Panc1 (cell line): Measurements from ENCODE around the gene RSPH6A. TPM values are rescaled to one million over a fixed set of nuclear protein-coding genes. Genes with fewer than 3 reads are reported as not detected.

Experiments
- ATAC-seq: fragments of 200-7000 bp; cut with Tn5 transposase; 2 replicates; pipeline ENCODE4 v1.9.1; 2020; ENCODE audit warnings: mild to moderate bottlenecking, moderate library complexity
- BruUV-seq: library from RNA; stranded (reverse); fragments of 400-500 nt; replicated peaks from 2 replicates; lab custom pipeline; 2021; lab: Mats Ljungman, UMichigan
- CTCF ChIA-PET: fragments of 300-600 bp; sonication (Branson Sonifier 250); formaldehyde crosslinking; loops from one replicate; lab custom pipeline; 2022; ENCODE audit warnings: antibody characterized with exemption; lab: Charles Lee
- POLR2A ChIA-PET: fragments of 300-600 bp; sonication (Branson Sonifier 250); formaldehyde crosslinking; loops from one replicate; lab custom pipeline; 2022; ENCODE audit warnings: antibody characterized with exemption; lab: Charles Lee
- DNase-seq: peaks from one replicate; pipeline ENCODE4 v3.0.0-alpha.2; 2010; ENCODE audit warnings: low read depth, low spot score
- H3K27ac ChIP-seq: 2 replicates; pipeline ENCODE4 v1.5.1; 2011; ENCODE audit warnings: mild to moderate bottlenecking, low read length, inconsistent platforms
- H3K27me3 ChIP-seq: fragments of 200-500 bp; sonication (Bioruptor generic); 2 replicates; pipeline ENCODE4 v1.6.0; 2014; ENCODE audit warnings: low read length, inconsistent platforms; ENCODE audit not compliant: control insufficient read depth, insufficient read depth
- H3K36me3 ChIP-seq: fragments of 200-500 bp; sonication (Bioruptor generic); 2 replicates; pipeline ENCODE4 v1.5.1; 2014; ENCODE audit warnings: inconsistent platforms, mild to moderate bottlenecking, low read length, moderate library complexity; ENCODE audit not compliant: control insufficient read depth, insufficient read depth
- H3K4me1 ChIP-seq: 2 replicates; pipeline ENCODE4 v1.5.1; 2011; ENCODE audit warnings: inconsistent platforms, mild to moderate bottlenecking, low read length, moderate library complexity; ENCODE audit not compliant: control insufficient read depth, insufficient read depth
- H3K4me3 ChIP-seq, 2 experiments: 2 replicates each; pipeline ENCODE4 v1.5.1; 2011 to 2012; ENCODE audit warnings: low read depth in 2 of 2, low read length in 2 of 2, mild to moderate bottlenecking in 2 of 2, inconsistent platforms in 1 of 2, moderate library complexity in 1 of 2
- H3K9me3 ChIP-seq: fragments of 200-500 bp; sonication (Bioruptor generic); 2 replicates; pipeline ENCODE4 v1.5.1; 2014; ENCODE audit warnings: low read depth, mild to moderate bottlenecking, inconsistent platforms, low read length, moderate library complexity; ENCODE audit not compliant: control insufficient read depth, insufficient read depth
- CTCF ChIP-seq: fragments of 450-650 bp; IDR thresholded peaks from 2 replicates; pipeline ENCODE4 v1.5.1; 2017; ENCODE audit warnings: mild to moderate bottlenecking
- POLR2AphosphoS5 ChIP-seq: IDR thresholded peaks from 2 replicates; pipeline ENCODE4 v1.6.1; 2012; ENCODE audit warnings: mild to moderate bottlenecking, low read depth, low read length, moderate library complexity
- REST ChIP-seq, 2 experiments: IDR thresholded peaks; 2 replicates each; pipeline ENCODE4 v1.6.1; 2011 to 2012; ENCODE audit warnings: low read depth in 2 of 2, control low read depth in 1 of 2, low read length in 1 of 2, mild to moderate bottlenecking in 1 of 2, moderate library complexity in 1 of 2; ENCODE audit not compliant: insufficient read depth in 1 of 2
- SIN3A ChIP-seq: IDR thresholded peaks from 2 replicates; pipeline ENCODE4 v1.6.1; 2012; ENCODE audit warnings: low read depth, mild to moderate bottlenecking, low read length, moderate library complexity, borderline replicate concordance; ENCODE audit not compliant: insufficient read depth
- TCF7L2 ChIP-seq: IDR thresholded peaks from 2 replicates; pipeline ENCODE4 v1.6.1; 2011; ENCODE audit warnings: mild to moderate bottlenecking, low read depth, low read length, inconsistent platforms
- in situ Hi-C: cut with HindIII; loops from 2 replicates; pipeline ENCODE4 v1.10.0; 2016; ENCODE audit warnings: low sequenced_read_pairs, low pct_unique_long_range_greater_than_20kb
- intact Hi-C: fragments of 100-400 bp; cut with micrococcal nuclease; formaldehyde crosslinking; loops from one replicate; pipeline ENCODE4 v1.10.0; 2022; ENCODE audit not compliant: unreplicated experiment
- total RNA-seq: library from RNA; stranded (reverse); gene quantifications from one replicate; pipeline ENCODE4 v1.2.1, GENCODE V29; 2021; ENCODE audit not compliant: unreplicated experiment

Gene RSPH6A
- total RNA-seq, 1 experiment from 2014 or later: not detected

- no peak overlapping the region; the same call in 1 of the 2 replicates for H3K27ac ChIP-seq
- H3K4me1 ChIP-seq: peaks cover 22% of the 10 kb centered on the region
- ATAC-seq: no peak
- DNase-seq: no peak
- H3K9me3 ChIP-seq: no peaks in the 10 kb centered on the region
- TF ChIP-seq TCF7L2 (no peak), REST (IDR thresholded peaks at IDR 0.05; ENCODE audit: insufficient read depth in 1 of 2, low read depth in 2 of 2, low read length in 1 of 2) (no peak), CTCF (no peak), SIN3A (no peak), POLR2AphosphoS5 (no peak)
- H3K27me3 ChIP-seq: no peaks in the 10 kb centered on the region
- intact Hi-C loops (loop anchor here (10.0 kb wide), 1 partner anchor 61 kb away; no protein-coding TSS in a partner anchor), in situ Hi-C loops (no loop called here)
- no peak overlapping the region for H3K4me3 ChIP-seq
- ChIA-PET CTCF (no interaction called here), POLR2A (no interaction called here)
- no TSS peak for BruUV-seq
- no peaks in the 10 kb centered on the region for H3K36me3 ChIP-seq
Measured at GRCh38 chr19:45765702-45766295, 49.3 kb downstream of the RSPH6A start.

- in situ Hi-C loops (no loop called here), intact Hi-C loops (loop anchor here (10.0 kb wide), 1 partner anchor 60 kb away; no protein-coding TSS in a partner anchor)
- DNase-seq: no peak
- ChIA-PET POLR2A (no interaction called here), CTCF (no interaction called here)
- peaks cover 22% of the 10 kb centered on the region for H3K4me1 ChIP-seq
- TF ChIP-seq TCF7L2 (no peak), SIN3A (no peak), CTCF (no peak), POLR2AphosphoS5 (no peak), REST (IDR thresholded peaks at IDR 0.05; ENCODE audit: insufficient read depth in 1 of 2, low read depth in 2 of 2, low read length in 1 of 2) (no peak)
- no peaks in the 10 kb centered on the region for H3K9me3 ChIP-seq
- no peak for ATAC-seq
- no peaks in the 10 kb centered on the region for H3K27me3 ChIP-seq
- H3K27ac ChIP-seq: 0 out of 2 replicates have a peak overlapping the region, but pooled peaks have one; percentile 17
- BruUV-seq: TSS peak; percentile 67
- H3K4me3 ChIP-seq: no peak overlapping the region
- H3K36me3 ChIP-seq: no peaks in the 10 kb centered on the region
Measured at GRCh38 chr19:45764945-45765701, 50.0 kb downstream of the RSPH6A start.
